Testis (tissue), 2 donors: ENCODE data around the gene BACH2.

Source experiments
- CTCF ChIP-seq, 3 experiments: fragments of 450-650 bp in 2 of 3; fragments of 200-600 bp in 1 of 3; sonication (generic) in 1 of 3; IDR thresholded peaks; one replicate each; pipeline ENCODE4 v1.5.1; 2016 to 2019; ENCODE audit warnings: antibody characterized with exemption in 3 of 3, mild to moderate bottlenecking in 2 of 3, moderate library complexity in 1 of 3
- POLR2A ChIP-seq: fragments of 450-650 bp; IDR thresholded peaks from one replicate; pipeline ENCODE4 v1.6.1; 2017; ENCODE audit warnings: antibody characterized with exemption, mild to moderate bottlenecking, moderate library complexity

- TF ChIP-seq CTCF (IDR thresholded peaks at IDR 0.05): no peak
- TF ChIP-seq POLR2A: no peak
These were observed 178.6 kb downstream of the BACH2 start for GRCh38 chr6:90118069-90118468.
